ENCODE results near the gene SP5. TPM values are rescaled to one million over a fixed set of nuclear protein-coding genes. Genes with fewer than 3 reads are reported as not detected.

The SP5 gene
- total RNA-seq (2013; cell fraction: nucleolus; rRNA removed): not detected in 2 replicates
- not detected in 2 replicates for total RNA-seq (2014; rRNA removed)
- total RNA-seq (2014; rRNA removed; fragmentation: Illumina TruSeq; extraction: Trizol): not detected in 2 replicates
- total RNA-seq (2021): not detected in 2 replicates
- polyA plus RNA-seq (2011; ENCODE audit: low read depth): not detected
- not detected in 2 replicates for polyA plus RNA-seq (2011; rRNA removed)
- not detected in 2 replicates for polyA plus RNA-seq (2011; cell fraction: cytosol; rRNA removed)
- polyA plus RNA-seq (2011; cell fraction: nucleus; rRNA removed): not detected in 2 replicates
- not detected in 2 replicates for polyA plus RNA-seq (2012)
- polyA plus RNA-seq (2014; fragmentation: Illumina TruSeq; extraction: Trizol): not detected in 2 replicates
- polyA plus RNA-seq (2014; fragmentation: Nextera tagmentation; extraction: Ambion mirVana): not detected
- polyA plus RNA-seq (2014; rRNA removed): not detected in 2 replicates
- polyA plus RNA-seq (2016; fragmentation: Nextera tagmentation; extraction: Ambion mirVana): not detected
- polyA minus RNA-seq (2011; rRNA and poly(A)+ RNA removed): not detected in 2 replicates
- not detected in 2 replicates for polyA minus RNA-seq (2011; cell fraction: cytosol; rRNA and poly(A)+ RNA removed)
- polyA minus RNA-seq (2011; cell fraction: nucleus; rRNA and poly(A)+ RNA removed): not detected in 2 replicates
- Bru-seq, nascent RNA: percentile 24 among the genes with signal in this experiment
- percentile 17 among the genes with signal in this experiment for BruChase-seq, experiment 1, labeled RNA remaining after a 6-hour chase
- percentile 17 among the genes with signal in this experiment for BruChase-seq, experiment 2, labeled RNA remaining after a 2-hour chase
- long read RNA-seq, experiment 1: 0 reads
- long read RNA-seq, experiment 2: 0 reads

DNA sequence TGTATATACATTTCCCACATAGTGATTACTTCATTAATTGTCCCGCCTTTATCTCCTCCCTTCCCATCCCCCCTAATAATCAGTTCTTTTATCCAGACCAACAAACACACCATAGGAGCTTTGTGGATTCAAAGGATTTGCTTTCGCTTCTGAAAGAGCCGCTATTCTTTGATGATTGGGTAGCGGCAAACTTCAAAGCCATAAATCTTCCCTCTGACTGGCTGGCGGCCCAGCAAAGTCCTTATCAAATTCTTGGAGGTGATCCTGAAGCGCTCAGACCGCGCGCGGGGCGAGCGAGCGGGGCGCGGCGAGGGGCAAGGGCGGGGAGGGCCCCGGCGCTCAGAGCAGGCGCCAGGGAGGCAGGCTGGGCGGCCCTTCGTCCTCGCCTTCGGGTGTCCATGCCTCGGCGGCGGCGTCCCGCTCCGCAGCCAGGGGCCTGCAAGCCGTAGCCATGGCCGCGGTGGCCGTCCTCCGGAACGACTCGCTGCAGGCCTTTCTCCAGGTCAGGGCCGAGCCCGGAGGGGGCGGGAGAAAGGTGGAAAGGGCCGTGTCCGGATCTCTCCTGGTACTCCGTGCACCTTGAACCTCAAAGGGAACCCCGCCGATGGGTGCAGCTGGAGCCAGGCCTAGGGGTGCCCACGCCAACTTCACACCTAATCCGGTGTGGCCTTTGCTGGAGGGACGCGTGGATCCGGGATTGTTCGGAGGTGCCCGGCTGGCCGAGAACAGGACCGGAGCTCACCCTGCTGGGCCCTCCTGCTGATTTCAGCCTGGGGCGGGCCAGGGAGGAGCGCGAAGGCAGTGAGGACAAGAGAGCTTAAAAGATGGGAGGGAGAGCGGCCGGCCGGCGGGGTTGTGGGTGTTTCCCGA, at the start of gene SP5:
SP5 (plus strand) TSS at position 276 of the 870 bp plus-strand sequence; CDS start at position 452, 176 bp downstream.
- WGBS (ENCODE audit: insufficient coverage, insufficient replicate concordance, low lambda C conversion rate, missing lambda C conversion rate): 24% methylated on average over 38 of the region's 62 CpGs
- SMC1A ChIA-PET (ENCODE audit: uncharacterized antibody, unreplicated experiment): interaction anchor here (0.6 to 1.0 kb wide), 4 partner anchors 35 to 101 kb away, joined by 3 to 4 read pairs (median 4); partner anchors contain the start of gene GAD1
- H3K79me2 ChIP-seq (ENCODE audit: control insufficient read depth, insufficient read depth, low read length): no peaks in the 10 kb centered on the region
- CTCF ChIA-PET: interaction anchor here (0.6 to 1.5 kb wide), 7 partner anchors 33 to 391 kb away, joined by 3 to 6 read pairs (median 3); no protein-coding TSS in a partner anchor
- H3K27ac ChIP-seq (ENCODE audit: control insufficient read depth, insufficient read depth): no peak within 1 kb of the TSS
- RAD21 ChIA-PET (ENCODE audit: unreplicated experiment): interaction anchor here (1.3 kb wide), 1 partner anchor 36 kb away, joined by 3 read pairs; no protein-coding TSS in a partner anchor
- in situ Hi-C loops (cut with MboI): no loop called here
- H3K9ac ChIP-seq (ENCODE audit: control insufficient read depth, insufficient read depth, low read length): no peak within 1 kb of the TSS
- H3K36me3 ChIP-seq (ENCODE audit: control insufficient read depth in 2 of 2, insufficient read depth in 2 of 2, low read length in 1 of 2): no peaks in the 10 kb centered on the region
- TF ChIP-seq MEF2A (IDR thresholded peaks at IDR 0.05; ENCODE audit: insufficient read depth, low read depth, low read length) (no peak), PAX8 (IDR thresholded peaks at IDR 0.05) (no peak), DPF2 (IDR thresholded peaks at IDR 0.05) (0 out of 2 replicates have a peak, but pooled peaks have one; percentile 17), BHLHE40 (IDR thresholded peaks at IDR 0.05; ENCODE audit: borderline replicate concordance in 1 of 2, low read depth in 2 of 2, low read length in 1 of 2) (no peak), IKZF1 (conservative IDR thresholded peaks at IDR 0.05) (peak; percentile 29; the same call in 1 of the 2 replicates), PML (IDR thresholded peaks at IDR 0.05; ENCODE audit: low read length) (no peak)
- H3K9me3 ChIP-seq (replicated peaks; ENCODE audit: control insufficient read depth, insufficient read depth, low read length): no peaks in the 10 kb centered on the region; the same call in 2 of the 3 replicates
- FAIRE-seq: no peak
- POLR2A ChIA-PET: interaction anchor here (0.6 kb wide), 1 partner anchor 27 kb away, joined by 3 read pairs; no protein-coding TSS in a partner anchor
- BruUV-seq (replicated peaks): no TSS peak
- H2AFZ ChIP-seq (ENCODE audit: control insufficient read depth, low read depth, low read length): no peak within 1 kb of the TSS; the same call in 1 of the 2 replicates
- no peak for DNase-seq (ENCODE audit: low read depth, low spot score)
- H3K4me2 ChIP-seq (ENCODE audit: control insufficient read depth, insufficient read depth): peak within 1 kb of the TSS; percentile 76
- H3K4me3 ChIP-seq: peak within 1 kb of the TSS; percentile 55; the same call in 1 of the 2 replicates
- peaks cover 29 to 39% of the 10 kb centered on the region in 2 experiments for H3K27me3 ChIP-seq (replicated peaks in 1 of 2; ENCODE audit: control insufficient read depth in 2 of 2, insufficient read depth in 2 of 2, low read length in 1 of 2)
- no peaks in the 10 kb centered on the region; the same call in 1 of the 2 replicates for H3K4me1 ChIP-seq (ENCODE audit: control insufficient read depth, insufficient read depth, low read length)
- no peaks in the 10 kb centered on the region; the same call in 1 of the 2 replicates for H4K20me1 ChIP-seq (ENCODE audit: control insufficient read depth, insufficient read depth)
- ATAC-seq: peak; percentile 53
- intact Hi-C loops (cut with micrococcal nuclease; ENCODE audit: unreplicated experiment): loop anchor here (5.0 kb wide), 2 partner anchors 308 to 478 kb away; no protein-coding TSS in a partner anchor

Measured in GM12878 (cell line).